ENCODE data around the gene SMAD3.

GRCh38 chr15:67039384-67040075 lies 25.9 kb upstream of the SMAD3 start:
- TF ChIP-seq, protein P1, sequence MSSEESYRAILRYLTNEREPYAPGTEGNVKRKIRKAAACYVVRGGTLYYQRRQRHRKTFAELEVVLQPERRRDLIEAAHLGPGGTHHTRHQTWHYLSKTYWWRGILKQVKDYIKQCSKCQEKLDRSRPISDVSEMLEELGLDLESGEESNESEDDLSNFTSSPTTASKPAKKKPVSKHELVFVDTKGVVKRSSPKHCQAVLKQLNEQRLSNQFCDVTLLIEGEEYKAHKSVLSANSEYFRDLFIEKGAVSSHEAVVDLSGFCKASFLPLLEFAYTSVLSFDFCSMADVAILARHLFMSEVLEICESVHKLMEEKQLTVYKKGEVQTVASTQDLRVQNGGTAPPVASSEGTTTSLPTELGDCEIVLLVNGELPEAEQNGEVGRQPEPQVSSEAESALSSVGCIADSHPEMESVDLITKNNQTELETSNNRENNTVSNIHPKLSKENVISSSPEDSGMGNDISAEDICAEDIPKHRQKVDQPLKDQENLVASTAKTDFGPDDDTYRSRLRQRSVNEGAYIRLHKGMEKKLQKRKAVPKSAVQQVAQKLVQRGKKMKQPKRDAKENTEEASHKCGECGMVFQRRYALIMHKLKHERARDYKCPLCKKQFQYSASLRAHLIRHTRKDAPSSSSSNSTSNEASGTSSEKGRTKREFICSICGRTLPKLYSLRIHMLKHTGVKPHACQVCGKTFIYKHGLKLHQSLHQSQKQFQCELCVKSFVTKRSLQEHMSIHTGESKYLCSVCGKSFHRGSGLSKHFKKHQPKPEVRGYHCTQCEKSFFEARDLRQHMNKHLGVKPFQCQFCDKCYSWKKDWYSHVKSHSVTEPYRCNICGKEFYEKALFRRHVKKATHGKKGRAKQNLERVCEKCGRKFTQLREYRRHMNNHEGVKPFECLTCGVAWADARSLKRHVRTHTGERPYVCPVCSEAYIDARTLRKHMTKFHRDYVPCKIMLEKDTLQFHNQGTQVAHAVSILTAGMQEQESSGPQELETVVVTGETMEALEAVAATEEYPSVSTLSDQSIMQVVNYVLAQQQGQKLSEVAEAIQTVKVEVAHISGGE (CRISPR knock-in tag; IDR thresholded peaks at IDR 0.05): no peak
- TF ChIP-seq EZH2 (IDR thresholded peaks at IDR 0.05; ENCODE audit: borderline replicate concordance, control insufficient read depth, low read depth, low read length) (no peak), SREBF2 (IDR thresholded peaks at IDR 0.05; ENCODE audit: low read length) (no peak), CTCF (IDR thresholded peaks at IDR 0.05 in 2 of 3, conservative IDR thresholded peaks at IDR 0.05 in 1 of 3; ENCODE audit: control insufficient read depth in 2 of 3, extremely low read depth in 1 of 3, insufficient read depth in 1 of 3, low read depth in 3 of 3, low read length in 3 of 3) (no peak), JUNB (IDR thresholded peaks at IDR 0.05) (no peak), POLR2A (IDR thresholded peaks at IDR 0.05; ENCODE audit: low read depth, low read length) (no peak), SPI1 (IDR thresholded peaks at IDR 0.05; ENCODE audit: borderline replicate concordance, insufficient read depth, low read depth, low read length) (no peak), YY1 (IDR thresholded peaks at IDR 0.05; ENCODE audit: low read depth, low read length) (no peak), ZNF274 (IDR thresholded peaks at IDR 0.05; ENCODE audit: insufficient read depth, insufficient read length) (no peak), CHD1 (IDR thresholded peaks at IDR 0.05; ENCODE audit: low read depth, low read length) (no peak), ZZZ3 (IDR thresholded peaks at IDR 0.05; ENCODE audit: control insufficient read depth, insufficient read length, low read depth) (no peak), RBBP5 (conservative IDR thresholded peaks at IDR 0.05) (no peak)
- TF ChIP-seq, protein P2, sequence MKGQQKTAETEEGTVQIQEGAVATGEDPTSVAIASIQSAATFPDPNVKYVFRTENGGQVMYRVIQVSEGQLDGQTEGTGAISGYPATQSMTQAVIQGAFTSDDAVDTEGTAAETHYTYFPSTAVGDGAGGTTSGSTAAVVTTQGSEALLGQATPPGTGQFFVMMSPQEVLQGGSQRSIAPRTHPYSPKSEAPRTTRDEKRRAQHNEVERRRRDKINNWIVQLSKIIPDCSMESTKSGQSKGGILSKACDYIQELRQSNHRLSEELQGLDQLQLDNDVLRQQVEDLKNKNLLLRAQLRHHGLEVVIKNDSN (IDR thresholded peaks at IDR 0.05; ENCODE audit: borderline replicate concordance, extremely low read length, insufficient read depth, low read depth, low read length): no peak
- TF ChIP-seq, protein P3, sequence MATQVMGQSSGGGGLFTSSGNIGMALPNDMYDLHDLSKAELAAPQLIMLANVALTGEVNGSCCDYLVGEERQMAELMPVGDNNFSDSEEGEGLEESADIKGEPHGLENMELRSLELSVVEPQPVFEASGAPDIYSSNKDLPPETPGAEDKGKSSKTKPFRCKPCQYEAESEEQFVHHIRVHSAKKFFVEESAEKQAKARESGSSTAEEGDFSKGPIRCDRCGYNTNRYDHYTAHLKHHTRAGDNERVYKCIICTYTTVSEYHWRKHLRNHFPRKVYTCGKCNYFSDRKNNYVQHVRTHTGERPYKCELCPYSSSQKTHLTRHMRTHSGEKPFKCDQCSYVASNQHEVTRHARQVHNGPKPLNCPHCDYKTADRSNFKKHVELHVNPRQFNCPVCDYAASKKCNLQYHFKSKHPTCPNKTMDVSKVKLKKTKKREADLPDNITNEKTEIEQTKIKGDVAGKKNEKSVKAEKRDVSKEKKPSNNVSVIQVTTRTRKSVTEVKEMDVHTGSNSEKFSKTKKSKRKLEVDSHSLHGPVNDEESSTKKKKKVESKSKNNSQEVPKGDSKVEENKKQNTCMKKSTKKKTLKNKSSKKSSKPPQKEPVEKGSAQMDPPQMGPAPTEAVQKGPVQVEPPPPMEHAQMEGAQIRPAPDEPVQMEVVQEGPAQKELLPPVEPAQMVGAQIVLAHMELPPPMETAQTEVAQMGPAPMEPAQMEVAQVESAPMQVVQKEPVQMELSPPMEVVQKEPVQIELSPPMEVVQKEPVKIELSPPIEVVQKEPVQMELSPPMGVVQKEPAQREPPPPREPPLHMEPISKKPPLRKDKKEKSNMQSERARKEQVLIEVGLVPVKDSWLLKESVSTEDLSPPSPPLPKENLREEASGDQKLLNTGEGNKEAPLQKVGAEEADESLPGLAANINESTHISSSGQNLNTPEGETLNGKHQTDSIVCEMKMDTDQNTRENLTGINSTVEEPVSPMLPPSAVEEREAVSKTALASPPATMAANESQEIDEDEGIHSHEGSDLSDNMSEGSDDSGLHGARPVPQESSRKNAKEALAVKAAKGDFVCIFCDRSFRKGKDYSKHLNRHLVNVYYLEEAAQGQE (IDR thresholded peaks at IDR 0.05; ENCODE audit: low read depth, low read length): no peak
